NCI-H1092 treated with DMSO at 0.1 percent for 48 hours (cell line): ENCODE measurements around the gene ZNF19.
A peak's percentile ranks its signal among the peaks of the same experiment; 100 is the strongest.

ENCODE experiments used
- DNase-seq: peaks from one replicate; lab custom pipeline; 2025; lab: John Stamatoyannopoulos, UW

Gene ZNF19

GRCh38 chr16:71490361-71490760 is 1.2 kb upstream of the ZNF19 start:
- DNase-seq: no peak

GRCh38 chr16:71484006-71484893 is 4.9 kb downstream of the ZNF19 start:
- peak; percentile 91 for DNase-seq

GRCh38 chr16:71482569-71482968 is 6.6 kb downstream of the ZNF19 start:
- DNase-seq: no peak

GRCh38 chr16:71480956-71481355 is 8.2 kb downstream of the ZNF19 start:
- DNase-seq: no peak

- peak; percentile 26 for DNase-seq
Measured at GRCh38 chr16:71479420-71479819, 9.7 kb downstream of the ZNF19 start.

- DNase-seq: no peak
Measured at GRCh38 chr16:71476457-71477124, 12.5 kb downstream of the ZNF19 start.

- DNase-seq: no peak
Measured at GRCh38 chr16:71474864-71475263, 14.3 kb downstream of the ZNF19 start.

- DNase-seq: no peak
Measured at GRCh38 chr16:71473891-71474290, 15.2 kb downstream of the ZNF19 start.

GRCh38 chr16:71472931-71473330 is 16.2 kb downstream of the ZNF19 start:
- no peak for DNase-seq

GRCh38 chr16:71472051-71472450 is 17.1 kb downstream of the ZNF19 start:
- no peak for DNase-seq

GRCh38 chr16:71467810-71468209 is 21.3 kb downstream of the ZNF19 start:
- no peak for DNase-seq

GRCh38 chr16:71464231-71464630 is 24.9 kb downstream of the ZNF19 start:
- DNase-seq: no peak

- DNase-seq: peak; percentile 76
Measured at GRCh38 chr16:71461686-71462648, 27.2 kb downstream of the ZNF19 start, which contains the start of gene ZNF23. Gene ZNF23 (minus strand): TSS chr16:71462247. CDS start chr16:71456796, 5,451 bp downstream.

- DNase-seq: no peak
Measured at GRCh38 chr16:71460941-71461340, 28.2 kb downstream of the ZNF19 start.

- no peak for DNase-seq
Measured at GRCh38 chr16:71460236-71460635, 28.9 kb downstream of the ZNF19 start.

GRCh38 chr16:71459510-71459909 is 29.6 kb downstream of the ZNF19 start:
- DNase-seq: no peak

GRCh38 chr16:71456801-71457200 is 32.3 kb downstream of the ZNF19 start:
- DNase-seq: no peak

GRCh38 chr16:71453036-71453435 is 36.1 kb downstream of the ZNF19 start:
- DNase-seq: no peak

GRCh38 chr16:71449020-71449419 is 40.1 kb downstream of the ZNF19 start:
- DNase-seq: no peak

GRCh38 chr16:71448274-71448866 is 40.8 kb downstream of the ZNF19 start:
- DNase-seq: no peak

GRCh38 chr16:71443714-71444113 is 45.4 kb downstream of the ZNF19 start:
- no peak for DNase-seq

GRCh38 chr16:71442051-71442440 is 47.1 kb downstream of the ZNF19 start, which contains the start of gene TLE7:
Gene TLE7 (minus strand): TSS chr16:71442054. CDS start chr16:71433324, 8,730 bp downstream.
- no peak for DNase-seq
